Measurements from ENCODE around the gene LPAR3. TPM values are rescaled to one million over a fixed set of nuclear protein-coding genes. Genes with fewer than 3 reads are reported as not detected.

LPAR3 gene
- total RNA-seq, 1 donor from 2014 or later = 18.7 TPM

GRCh38 chr1:84769636-84770035, 123.4 kb downstream of the LPAR3 start:
- intact Hi-C loops (cut with DNase I) = no loop called here
- no peak overlapping the region for H3K4me3 ChIP-seq
- H3K4me1 ChIP-seq = peaks cover 22% of the 10 kb centered on the region
- DNase-seq (ENCODE audit: extremely low spot score in 2 of 2) = no peak
- H3K9me3 ChIP-seq = no peaks in the 10 kb centered on the region
- H3K36me3 ChIP-seq = no peaks in the 10 kb centered on the region
- TF ChIP-seq CTCF (IDR thresholded peaks at IDR 0.05) = no peak
- no peak for TF ChIP-seq POLR2AphosphoS5 (IDR thresholded peaks at IDR 0.05; ENCODE audit: insufficient read depth in 1 of 2, low read depth in 1 of 2)
- no peak for TF ChIP-seq POLR2A (IDR thresholded peaks at IDR 0.05)
- H3K27ac ChIP-seq = no peak overlapping the region
- no peaks in the 10 kb centered on the region for H3K27me3 ChIP-seq

GRCh38 chr1:84768634-84769033, 124.4 kb downstream of the LPAR3 start:
- intact Hi-C loops (cut with DNase I) = no loop called here
- no peaks in the 10 kb centered on the region for H3K9me3 ChIP-seq
- no peak for DNase-seq (ENCODE audit: extremely low spot score in 2 of 2)
- H3K4me1 ChIP-seq = peaks cover 13% of the 10 kb centered on the region
- H3K27ac ChIP-seq = no peak overlapping the region
- no peak overlapping the region for H3K4me3 ChIP-seq
- no peaks in the 10 kb centered on the region for H3K36me3 ChIP-seq
- TF ChIP-seq POLR2A (IDR thresholded peaks at IDR 0.05) (no peak), CTCF (IDR thresholded peaks at IDR 0.05) (no peak), POLR2AphosphoS5 (IDR thresholded peaks at IDR 0.05; ENCODE audit: insufficient read depth in 1 of 2, low read depth in 1 of 2) (no peak)
- no peaks in the 10 kb centered on the region for H3K27me3 ChIP-seq

- Histone ChIP-seq H3K4me1 (peaks cover 5% of the 10 kb centered on the region), H3K36me3 (no peaks in the 10 kb centered on the region), H3K4me3 (no peak overlapping the region), H3K27ac (no peak overlapping the region), H3K27me3 (no peaks in the 10 kb centered on the region), H3K9me3 (no peaks in the 10 kb centered on the region)
- no peak for DNase-seq (ENCODE audit: extremely low spot score in 2 of 2)
- intact Hi-C loops (cut with DNase I) = no loop called here
- no peak for TF ChIP-seq POLR2AphosphoS5 (IDR thresholded peaks at IDR 0.05; ENCODE audit: insufficient read depth in 1 of 2, low read depth in 1 of 2)
- no peak for TF ChIP-seq CTCF (IDR thresholded peaks at IDR 0.05)
- TF ChIP-seq POLR2A (IDR thresholded peaks at IDR 0.05) = no peak
Observed at GRCh38 chr1:84763912-84764680, 128.9 kb downstream of the LPAR3 start.

GRCh38 chr1:84762664-84763063, 130.3 kb downstream of the LPAR3 start:
- Histone ChIP-seq H3K9me3 (no peaks in the 10 kb centered on the region), H3K27me3 (no peaks in the 10 kb centered on the region), H3K36me3 (no peaks in the 10 kb centered on the region), H3K4me3 (no peak overlapping the region), H3K4me1 (peaks cover 14% of the 10 kb centered on the region), H3K27ac (no peak overlapping the region)
- DNase-seq (ENCODE audit: extremely low spot score in 2 of 2) = no peak
- intact Hi-C loops (cut with DNase I) = no loop called here
- TF ChIP-seq POLR2A (IDR thresholded peaks at IDR 0.05) = no peak
- no peak for TF ChIP-seq CTCF (IDR thresholded peaks at IDR 0.05)
- no peak for TF ChIP-seq POLR2AphosphoS5 (IDR thresholded peaks at IDR 0.05; ENCODE audit: insufficient read depth in 1 of 2, low read depth in 1 of 2)

Other genes with a start within 250 kb of the LPAR3 start
- gene SSX2IP, start 202.7 kb downstream of the LPAR3 start, total RNA-seq = 8.3 TPM
- 1.7 TPM for gene MCOLN2, start 103.9 kb upstream of the LPAR3 start, total RNA-seq
- gene MCOLN3, start 155.3 kb upstream of the LPAR3 start, total RNA-seq = 5.6 TPM